GM12878 (cell line): Measurements from ENCODE around the gene ADAMTSL3.

Experiments
- CREB1 ChIP-seq: IDR thresholded peaks from 2 replicates; pipeline ENCODE4 v1.6.1; 2012; ENCODE audit warnings: low read depth, mild to moderate bottlenecking, inconsistent platforms
- JUND ChIP-seq: IDR thresholded peaks from 2 replicates; pipeline ENCODE4 v1.6.1; 2012; ENCODE audit warnings: low read depth, mild to moderate bottlenecking, low read length, improper control_type of control experiment, moderate library complexity
- NR2C2 ChIP-seq: IDR thresholded peaks from 2 replicates; pipeline ENCODE4 v1.6.1; 2011; ENCODE audit warnings: borderline replicate concordance, low read depth; ENCODE audit not compliant: control insufficient read depth, insufficient read length
- PML ChIP-seq: IDR thresholded peaks from 2 replicates; pipeline ENCODE4 v1.6.1; 2012; ENCODE audit warnings: low read length, inconsistent platforms
- POLR2A ChIP-seq: IDR thresholded peaks from 2 replicates; pipeline ENCODE4 v1.6.1; 2011; ENCODE audit warnings: low read depth, mild to moderate bottlenecking, low read length
- RFX5 ChIP-seq: IDR thresholded peaks from 2 replicates; pipeline ENCODE4 v1.6.1; 2011; ENCODE audit warnings: low read depth, low read length, improper control_type of control experiment
- SREBF2 ChIP-seq: IDR thresholded peaks from 2 replicates; pipeline ENCODE4 v1.6.1; 2012; ENCODE audit warnings: mild to moderate bottlenecking, low read length
- SRF ChIP-seq, 2 experiments: IDR thresholded peaks; 2 replicates each; pipeline ENCODE4 v1.6.1; 2011; ENCODE audit warnings: low read depth in 2 of 2, low read length in 2 of 2, mild to moderate bottlenecking in 1 of 2, moderate library complexity in 1 of 2
- TF ChIP-seq, protein P1 (sequence below): IDR thresholded peaks from 2 replicates; pipeline ENCODE4 v1.6.1; 2012; ENCODE audit warnings: low read depth, low read length, improper control_type of control experiment
- TF ChIP-seq, protein P2 (sequence below): fragments of 450-650 bp; IDR thresholded peaks from 2 replicates; pipeline ENCODE4 v1.6.1; 2017; ENCODE audit warnings: mild to moderate bottlenecking
- TF ChIP-seq, protein P3 (sequence below): fragments of 450-650 bp; formaldehyde crosslinking; IDR thresholded peaks from 2 replicates; pipeline ENCODE4 v1.4.0; 2020; ENCODE audit warnings: mild to moderate bottlenecking, moderate library complexity
- TF ChIP-seq, protein P4 (sequence below), 3 experiments: IDR thresholded peaks in 2 of 3; conservative IDR thresholded peaks in 1 of 3; 2 replicates each; pipeline ENCODE4 v1.5.1; 2011; ENCODE audit warnings: low read depth in 3 of 3, low read length in 3 of 3, mild to moderate bottlenecking in 3 of 3, control low read depth in 2 of 3, moderate library complexity in 2 of 3, inconsistent platforms in 1 of 3, mixed read lengths in 1 of 3; ENCODE audit not compliant: control insufficient read depth in 2 of 3, insufficient read depth in 1 of 3; ENCODE audit errors: extremely low read depth in 1 of 3

DNA sequence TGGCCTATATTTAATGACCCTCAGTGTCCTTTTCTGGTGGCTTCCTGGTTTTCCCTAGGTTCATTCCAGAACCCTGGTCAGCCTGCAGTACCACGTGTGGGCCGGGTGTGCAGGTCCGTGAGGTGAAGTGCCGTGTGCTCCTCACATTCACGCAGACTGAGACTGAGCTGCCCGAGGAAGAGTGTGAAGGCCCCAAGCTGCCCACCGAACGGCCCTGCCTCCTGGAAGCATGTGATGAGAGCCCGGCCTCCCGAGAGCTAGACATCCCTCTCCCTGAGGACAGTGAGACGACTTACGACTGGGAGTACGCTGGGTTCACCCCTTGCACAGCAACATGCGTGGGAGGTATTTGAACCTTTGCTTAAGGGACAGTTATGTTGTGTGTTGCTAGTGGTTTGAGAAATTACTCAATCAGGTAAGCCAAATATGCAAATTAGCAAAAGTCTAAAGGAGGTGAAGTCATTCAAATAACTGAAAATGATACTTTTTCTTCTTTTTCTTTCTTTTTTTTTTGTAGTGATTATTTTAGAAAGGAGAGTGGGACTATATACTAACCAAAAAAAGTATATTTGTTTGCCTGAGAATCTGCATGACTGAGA, 259.2 kb downstream of the ADAMTSL3 start:
- no peak for TF ChIP-seq NR2C2
- TF ChIP-seq, protein P1, sequence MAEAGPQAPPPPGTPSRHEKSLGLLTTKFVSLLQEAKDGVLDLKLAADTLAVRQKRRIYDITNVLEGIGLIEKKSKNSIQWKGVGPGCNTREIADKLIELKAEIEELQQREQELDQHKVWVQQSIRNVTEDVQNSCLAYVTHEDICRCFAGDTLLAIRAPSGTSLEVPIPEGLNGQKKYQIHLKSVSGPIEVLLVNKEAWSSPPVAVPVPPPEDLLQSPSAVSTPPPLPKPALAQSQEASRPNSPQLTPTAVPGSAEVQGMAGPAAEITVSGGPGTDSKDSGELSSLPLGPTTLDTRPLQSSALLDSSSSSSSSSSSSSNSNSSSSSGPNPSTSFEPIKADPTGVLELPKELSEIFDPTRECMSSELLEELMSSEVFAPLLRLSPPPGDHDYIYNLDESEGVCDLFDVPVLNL = no peak
- TF ChIP-seq JUND = no peak
- TF ChIP-seq PML = no peak
- TF ChIP-seq CREB1 = no peak
- no peak for TF ChIP-seq RFX5
- TF ChIP-seq, protein P2, sequence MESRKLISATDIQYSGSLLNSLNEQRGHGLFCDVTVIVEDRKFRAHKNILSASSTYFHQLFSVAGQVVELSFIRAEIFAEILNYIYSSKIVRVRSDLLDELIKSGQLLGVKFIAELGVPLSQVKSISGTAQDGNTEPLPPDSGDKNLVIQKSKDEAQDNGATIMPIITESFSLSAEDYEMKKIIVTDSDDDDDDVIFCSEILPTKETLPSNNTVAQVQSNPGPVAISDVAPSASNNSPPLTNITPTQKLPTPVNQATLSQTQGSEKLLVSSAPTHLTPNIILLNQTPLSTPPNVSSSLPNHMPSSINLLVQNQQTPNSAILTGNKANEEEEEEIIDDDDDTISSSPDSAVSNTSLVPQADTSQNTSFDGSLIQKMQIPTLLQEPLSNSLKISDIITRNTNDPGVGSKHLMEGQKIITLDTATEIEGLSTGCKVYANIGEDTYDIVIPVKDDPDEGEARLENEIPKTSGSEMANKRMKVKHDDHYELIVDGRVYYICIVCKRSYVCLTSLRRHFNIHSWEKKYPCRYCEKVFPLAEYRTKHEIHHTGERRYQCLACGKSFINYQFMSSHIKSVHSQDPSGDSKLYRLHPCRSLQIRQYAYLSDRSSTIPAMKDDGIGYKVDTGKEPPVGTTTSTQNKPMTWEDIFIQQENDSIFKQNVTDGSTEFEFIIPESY = no peak
- no peak for TF ChIP-seq SRF (IDR thresholded peaks at IDR 0.05; ENCODE audit: low read depth in 2 of 2, low read length in 2 of 2)
- TF ChIP-seq, protein P3, sequence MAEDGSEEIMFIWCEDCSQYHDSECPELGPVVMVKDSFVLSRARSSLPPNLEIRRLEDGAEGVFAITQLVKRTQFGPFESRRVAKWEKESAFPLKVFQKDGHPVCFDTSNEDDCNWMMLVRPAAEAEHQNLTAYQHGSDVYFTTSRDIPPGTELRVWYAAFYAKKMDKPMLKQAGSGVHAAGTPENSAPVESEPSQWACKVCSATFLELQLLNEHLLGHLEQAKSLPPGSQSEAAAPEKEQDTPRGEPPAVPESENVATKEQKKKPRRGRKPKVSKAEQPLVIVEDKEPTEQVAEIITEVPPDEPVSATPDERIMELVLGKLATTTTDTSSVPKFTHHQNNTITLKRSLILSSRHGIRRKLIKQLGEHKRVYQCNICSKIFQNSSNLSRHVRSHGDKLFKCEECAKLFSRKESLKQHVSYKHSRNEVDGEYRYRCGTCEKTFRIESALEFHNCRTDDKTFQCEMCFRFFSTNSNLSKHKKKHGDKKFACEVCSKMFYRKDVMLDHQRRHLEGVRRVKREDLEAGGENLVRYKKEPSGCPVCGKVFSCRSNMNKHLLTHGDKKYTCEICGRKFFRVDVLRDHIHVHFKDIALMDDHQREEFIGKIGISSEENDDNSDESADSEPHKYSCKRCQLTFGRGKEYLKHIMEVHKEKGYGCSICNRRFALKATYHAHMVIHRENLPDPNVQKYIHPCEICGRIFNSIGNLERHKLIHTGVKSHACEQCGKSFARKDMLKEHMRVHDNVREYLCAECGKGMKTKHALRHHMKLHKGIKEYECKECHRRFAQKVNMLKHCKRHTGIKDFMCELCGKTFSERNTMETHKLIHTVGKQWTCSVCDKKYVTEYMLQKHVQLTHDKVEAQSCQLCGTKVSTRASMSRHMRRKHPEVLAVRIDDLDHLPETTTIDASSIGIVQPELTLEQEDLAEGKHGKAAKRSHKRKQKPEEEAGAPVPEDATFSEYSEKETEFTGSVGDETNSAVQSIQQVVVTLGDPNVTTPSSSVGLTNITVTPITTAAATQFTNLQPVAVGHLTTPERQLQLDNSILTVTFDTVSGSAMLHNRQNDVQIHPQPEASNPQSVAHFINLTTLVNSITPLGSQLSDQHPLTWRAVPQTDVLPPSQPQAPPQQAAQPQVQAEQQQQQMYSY (CRISPR knock-in tag) = no peak
- no peak for TF ChIP-seq SREBF2
- TF ChIP-seq, protein P4, sequence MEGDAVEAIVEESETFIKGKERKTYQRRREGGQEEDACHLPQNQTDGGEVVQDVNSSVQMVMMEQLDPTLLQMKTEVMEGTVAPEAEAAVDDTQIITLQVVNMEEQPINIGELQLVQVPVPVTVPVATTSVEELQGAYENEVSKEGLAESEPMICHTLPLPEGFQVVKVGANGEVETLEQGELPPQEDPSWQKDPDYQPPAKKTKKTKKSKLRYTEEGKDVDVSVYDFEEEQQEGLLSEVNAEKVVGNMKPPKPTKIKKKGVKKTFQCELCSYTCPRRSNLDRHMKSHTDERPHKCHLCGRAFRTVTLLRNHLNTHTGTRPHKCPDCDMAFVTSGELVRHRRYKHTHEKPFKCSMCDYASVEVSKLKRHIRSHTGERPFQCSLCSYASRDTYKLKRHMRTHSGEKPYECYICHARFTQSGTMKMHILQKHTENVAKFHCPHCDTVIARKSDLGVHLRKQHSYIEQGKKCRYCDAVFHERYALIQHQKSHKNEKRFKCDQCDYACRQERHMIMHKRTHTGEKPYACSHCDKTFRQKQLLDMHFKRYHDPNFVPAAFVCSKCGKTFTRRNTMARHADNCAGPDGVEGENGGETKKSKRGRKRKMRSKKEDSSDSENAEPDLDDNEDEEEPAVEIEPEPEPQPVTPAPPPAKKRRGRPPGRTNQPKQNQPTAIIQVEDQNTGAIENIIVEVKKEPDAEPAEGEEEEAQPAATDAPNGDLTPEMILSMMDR (IDR thresholded peaks at IDR 0.05 in 2 of 3, conservative IDR thresholded peaks at IDR 0.05 in 1 of 3; ENCODE audit: control insufficient read depth in 2 of 3, extremely low read depth in 1 of 3, insufficient read depth in 1 of 3, low read depth in 3 of 3, low read length in 3 of 3) = no peak
- no peak for TF ChIP-seq POLR2A
